HepG2 (cell line): Measurements from ENCODE around the gene CEP120.

Experiments used
- MYC ChIP-seq: sonication (generic); formaldehyde crosslinking; IDR thresholded peaks from 2 replicates; pipeline ENCODE4 v1.9.0; 2021; ENCODE audit warnings: missing genetic modification reagents, borderline replicate concordance
- PRDM15 ChIP-seq: sonication (generic); formaldehyde crosslinking; IDR thresholded peaks from 2 replicates; pipeline ENCODE4 v1.4.0; 2020; ENCODE audit warnings: missing genetic modification reagents
- ZBTB7B ChIP-seq: sonication (generic); formaldehyde crosslinking; IDR thresholded peaks from 2 replicates; pipeline ENCODE4 v1.4.0; 2020; ENCODE audit warnings: missing genetic modification reagents

- no peak for TF ChIP-seq MYC
- TF ChIP-seq PRDM15 (CRISPR knock-in tag), result no peak
- TF ChIP-seq ZBTB7B, result no peak
Measured at GRCh38 chr5:123439709-123440108, 16.5 kb upstream of the CEP120 start.
